Ovary (tissue), 3 donors: ENCODE data around the gene TPX2.

Experiments used
- CTCF ChIP-seq, 3 donors: fragments of 450-650 bp in 2 of 3; fragments of 200-600 bp in 1 of 3; IDR thresholded peaks; one replicate each; pipeline versions ENCODE4 v1.5.1 to v1.8.0; 2016 to 2022; ENCODE audit warnings: antibody characterized with exemption in 3 of 3, mild to moderate bottlenecking in 1 of 3
- EP300 ChIP-seq: sonication (generic); formaldehyde crosslinking; IDR thresholded peaks from one replicate; pipeline ENCODE4 v1.6.1; 2017; ENCODE audit warnings: antibody characterized with exemption
- POLR2A ChIP-seq: fragments of 450-650 bp; IDR thresholded peaks from one replicate; pipeline ENCODE4 v1.6.1; 2017; ENCODE audit warnings: antibody characterized with exemption, mild to moderate bottlenecking, moderate library complexity
- donor health status: DM: no; HTN: no; CAD: no.

GRCh38 chr20:31713312-31714273 lies 25.5 kb upstream of the TPX2 start:
- TF ChIP-seq EP300 = no peak
- TF ChIP-seq CTCF (IDR thresholded peaks at IDR 0.05) = no peak
- no peak for TF ChIP-seq POLR2A
